Kidney tubule cell (primary cell): ENCODE data around the gene BRINP2.
"Not testable (repeated sequence)": the region's sequence is repeated elsewhere in the genome, so short reads cannot be mapped to it uniquely, and the experiment has no call there.

Experiments used
- DNase-seq: peaks from one replicate; pipeline ENCODE4 v3.0.0-alpha.2; 2018; ENCODE audit warnings: low spot score

BRINP2 gene

GRCh38 chr1:177311586-177311985 lies 140.8 kb downstream of the BRINP2 start:
- DNase-seq = no peak

DNA sequence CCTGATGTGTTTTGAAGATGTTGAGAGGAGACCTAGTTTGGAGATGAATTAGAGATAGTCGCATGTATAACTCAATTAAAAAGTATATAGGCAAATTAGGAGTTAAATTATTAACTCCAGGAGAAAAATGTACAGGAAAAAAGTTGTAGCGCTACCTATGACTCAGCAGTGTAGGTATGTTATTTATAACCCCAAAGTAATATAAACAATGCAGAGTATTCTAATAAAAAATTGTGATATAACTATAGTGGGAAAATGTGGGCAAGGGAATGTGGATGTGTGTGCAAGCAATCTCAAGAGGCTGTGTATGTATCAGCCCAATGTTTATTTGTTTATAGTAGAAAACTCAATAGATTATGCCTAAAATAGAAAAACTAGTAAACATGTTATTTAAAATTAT lies 144.5 kb downstream of the BRINP2 start:
- no peak for DNase-seq

DNA sequence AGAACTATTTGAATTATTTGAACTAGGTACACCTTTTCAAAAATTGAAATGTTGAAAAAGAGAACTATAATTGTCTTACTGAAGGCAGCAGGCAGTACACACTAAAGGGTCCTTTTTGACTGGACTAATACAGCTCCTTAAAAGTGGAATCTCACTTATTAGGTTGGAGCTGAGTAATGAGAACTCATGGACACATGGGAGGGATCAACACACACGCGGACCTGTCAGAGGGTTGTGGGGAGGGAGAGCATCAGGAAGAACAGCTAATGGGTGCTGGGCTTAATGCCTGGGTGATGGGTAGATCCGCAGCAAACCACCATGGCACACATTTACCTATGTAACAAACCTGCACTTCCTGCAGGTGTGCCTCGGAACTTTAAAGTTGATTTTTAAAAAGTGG lies 145.0 kb downstream of the BRINP2 start:
- no peak for DNase-seq

DNA sequence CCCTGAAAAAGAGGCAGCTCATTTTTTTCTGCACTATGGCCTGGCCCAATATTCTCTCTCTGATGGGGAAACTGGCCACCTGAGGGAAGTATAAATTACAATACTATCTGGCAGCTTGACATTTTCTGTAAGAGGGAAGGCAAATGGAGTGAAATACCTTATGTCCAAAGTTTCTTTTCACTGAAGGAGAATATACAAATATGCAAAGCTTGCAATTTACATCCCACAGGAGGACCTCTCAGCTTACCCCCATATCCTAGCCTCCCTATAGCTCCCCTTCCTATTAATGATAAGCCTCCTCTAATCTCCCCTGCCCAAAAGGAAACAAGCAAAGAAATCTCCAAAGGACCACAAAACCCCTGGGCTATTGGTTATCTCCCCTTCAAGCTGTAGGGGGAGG lies 150.7 kb downstream of the BRINP2 start:
- DNase-seq = not testable (repeated sequence)

DNA sequence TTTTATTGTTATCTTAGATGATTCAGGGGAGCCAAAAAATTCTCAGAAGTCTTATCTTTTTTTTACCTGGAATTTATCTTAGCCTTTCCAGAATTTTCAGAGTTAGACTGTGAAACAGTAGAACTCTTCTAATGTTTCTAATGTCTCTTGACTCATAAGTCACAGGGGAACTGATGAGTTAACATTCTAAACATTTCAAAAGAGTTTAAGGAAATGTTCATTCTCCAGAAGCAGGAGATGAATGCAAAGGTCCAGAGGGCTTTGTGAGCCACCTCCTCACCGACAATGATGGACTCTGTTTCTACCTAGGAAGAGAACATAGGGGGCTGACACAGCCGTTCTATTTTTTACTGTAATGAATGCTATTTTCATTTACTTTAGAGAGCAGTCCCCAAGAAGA lies 157.5 kb downstream of the BRINP2 start:
- DNase-seq = peak; percentile 8

DNA sequence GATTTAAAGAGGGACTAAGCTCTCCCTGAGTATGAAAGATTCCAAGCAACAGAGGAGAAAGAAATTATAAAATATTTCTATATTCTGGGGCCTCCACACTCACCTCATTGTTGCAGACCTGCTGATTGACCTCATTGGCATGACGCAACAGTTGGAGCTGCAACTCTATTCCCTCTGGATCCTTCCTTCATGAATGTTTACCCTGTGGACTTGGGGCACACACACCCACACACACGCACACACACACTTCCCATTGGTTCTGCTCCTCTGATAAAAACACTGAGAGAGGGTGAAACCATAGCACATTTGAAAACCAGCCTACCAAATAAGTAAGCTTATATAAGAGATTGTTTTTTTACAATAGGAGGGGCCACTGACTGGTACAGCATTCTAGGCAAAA lies 159.1 kb downstream of the BRINP2 start:
- DNase-seq = no peak
